H1 (cell line): Measurements from ENCODE around the gene SLC6A6. TPM values are rescaled to one million over a fixed set of nuclear protein-coding genes. Genes with fewer than 3 reads are reported as not detected.

Experiments used
- CBX8 ChIP-seq: fragments of 300-800, 300-1000 bp; sonication (generic); IDR thresholded peaks from 2 replicates; pipeline ENCODE4 v1.7.1; 2016; ENCODE audit warnings: low read depth, low read length, borderline replicate concordance
- CEBPB ChIP-seq: IDR thresholded peaks from 2 replicates; pipeline ENCODE4 v1.6.1; 2012; ENCODE audit warnings: low read depth, low read length
- CHD7 ChIP-seq: fragments of 300-600 bp; sonication (generic); IDR thresholded peaks from 2 replicates; pipeline ENCODE4 v1.7.1; 2012; ENCODE audit warnings: low read length, moderate library complexity, mild to moderate bottlenecking, inconsistent platforms; ENCODE audit not compliant: insufficient replicate concordance
- E2F6 ChIP-seq: IDR thresholded peaks from 2 replicates; pipeline ENCODE4 v1.6.1; 2012; ENCODE audit warnings: inconsistent platforms
- HDAC6 ChIP-seq: IDR thresholded peaks from one replicate; pipeline ENCODE4 v1.7.1; 2012; ENCODE audit warnings: low read depth, mild to moderate bottlenecking, inconsistent platforms, low read length, moderate library complexity
- KDM5A ChIP-seq: fragments of 200-600 bp; IDR thresholded peaks from 2 replicates; pipeline ENCODE4 v1.7.1; 2012; ENCODE audit warnings: mild to moderate bottlenecking, low read length, inconsistent platforms, mixed read lengths
- SIX5 ChIP-seq: IDR thresholded peaks from 2 replicates; pipeline ENCODE4 v1.6.1; 2011; ENCODE audit warnings: mild to moderate bottlenecking, low read depth, low read length
- TCF12 ChIP-seq: IDR thresholded peaks from 2 replicates; pipeline ENCODE4 v1.6.1; 2011; ENCODE audit warnings: low read depth, mild to moderate bottlenecking, low read length
- USF2 ChIP-seq: IDR thresholded peaks from 2 replicates; pipeline ENCODE4 v1.6.1; 2011; ENCODE audit warnings: low read length, improper control_type of control experiment
- ZNF274 ChIP-seq: IDR thresholded peaks from 2 replicates; pipeline ENCODE4 v1.7.0; 2012; ENCODE audit warnings: low read length, borderline replicate concordance; ENCODE audit errors: extremely low read depth
- polyA plus RNA-seq, 7 experiments: library from polyadenylated mRNA; depleted of rRNA in 3 of 7; stranded (reverse) in 5 of 7; unstranded in 2 of 7; fragments of >200 nt in 5 of 7; fragments of 200-250 nt in 2 of 7; gene quantifications; 1 replicate in 5 of 7; 2 replicates in 1 of 7; 4 replicates in 1 of 7; pipeline versions ENCODE4 v1.2.1 to v1.2.3, GENCODE V29; 2011 to 2013; ENCODE audit warnings: missing spikeins in 2 of 7, mixed read lengths in 2 of 7
- total RNA-seq: library from RNA; stranded (reverse); fragmentation: NEBNext Ultra II Directional; extraction: Animal tissue kit (Norgen Biotek cat#: 25700); gene quantifications from 2 replicates; pipeline ENCODE4 v1.2.1, GENCODE V29; 2021

SLC6A6 gene
- total and polyA plus RNA-seq, 2 of the 8 experiments (the other 6 are each of a cell fraction or from before 2014, with no cell fraction given), result 66.2 to 144 TPM

- TF ChIP-seq CHD7, result no peak
- TF ChIP-seq CBX8, result no peak
- no peak for TF ChIP-seq E2F6
- TF ChIP-seq TCF12, result no peak
- TF ChIP-seq ZNF274, result no peak
- TF ChIP-seq SIX5, result no peak
- no peak for TF ChIP-seq KDM5A
- TF ChIP-seq HDAC6, result no peak
- no peak for TF ChIP-seq CEBPB
- TF ChIP-seq USF2, result no peak
These were observed 75.0 kb downstream of the SLC6A6 start (continued) for GRCh38 chr3:14477311-14477935.
